SK-N-SH treated with all-trans-retinoic acid at 6 μM for 48 hours (cell line): Measurements from ENCODE around the gene FOXR1.
"Not testable (repeated sequence)": the region's sequence is repeated elsewhere in the genome, so short reads cannot be mapped to it uniquely, and the experiment has no call there.

Source experiments
- ATAC-seq: fragments of 200-7000 bp; cut with Tn5 transposase; 3 replicates; pipeline ENCODE4 v1.9.1; 2020; ENCODE audit warnings: mild to moderate bottlenecking, moderate library complexity
- ARNTL ChIP-seq: fragments of 450-650 bp; formaldehyde crosslinking; IDR thresholded peaks from 2 replicates; pipeline ENCODE4 v1.5.0; 2020; ENCODE audit warnings: low read depth, mild to moderate bottlenecking, moderate library complexity, borderline replicate concordance
- CSRNP3 ChIP-seq: fragments of 250-450 bp; sonication (Bioruptor Pico); IDR thresholded peaks from 2 replicates; pipeline ENCODE4 v1.5.1; 2021; ENCODE audit warnings: mild to moderate bottlenecking, moderate library complexity
- ESRRG ChIP-seq: fragments of 250-450 bp; sonication (Bioruptor Pico); IDR thresholded peaks from 2 replicates; pipeline ENCODE4 v1.6.1; 2021; ENCODE audit warnings: mild to moderate bottlenecking
- GLIS3 ChIP-seq: fragments of 250-450 bp; sonication (Bioruptor Pico); IDR thresholded peaks from 2 replicates; pipeline ENCODE4 v1.5.0; 2020; ENCODE audit warnings: mild to moderate bottlenecking, moderate library complexity
- POU6F1 ChIP-seq: fragments of 250-450 bp; sonication (Bioruptor Pico); IDR thresholded peaks from 2 replicates; pipeline ENCODE4 v1.8.0; 2021; ENCODE audit warnings: low read depth, mild to moderate bottlenecking, moderate library complexity, borderline replicate concordance
- RARB ChIP-seq: fragments of 250-450 bp; sonication (Bioruptor Pico); IDR thresholded peaks from 2 replicates; pipeline ENCODE4 v1.8.0; 2021; ENCODE audit warnings: mild to moderate bottlenecking, moderate library complexity
- SNAI2 ChIP-seq: fragments of 250-450 bp; sonication (Bioruptor Pico); IDR thresholded peaks from 2 replicates; pipeline ENCODE4 v1.5.0; 2020; ENCODE audit warnings: mild to moderate bottlenecking, moderate library complexity
- ZC3H10 ChIP-seq: fragments of 250-450 bp; sonication (Bioruptor Pico); IDR thresholded peaks from 2 replicates; pipeline ENCODE4 v1.5.1; 2021; ENCODE audit warnings: mild to moderate bottlenecking, moderate library complexity
- ZFP30 ChIP-seq: fragments of 450-650 bp; formaldehyde crosslinking; IDR thresholded peaks from 2 replicates; pipeline ENCODE4 v1.5.0; 2022; ENCODE audit warnings: mild to moderate bottlenecking, moderate library complexity
- ZNF565 ChIP-seq: fragments of 450-650 bp; formaldehyde crosslinking; conservative IDR thresholded peaks from 2 replicates; pipeline ENCODE4 v1.5.0; 2020; ENCODE audit warnings: low read depth, mild to moderate bottlenecking, moderate library complexity
- TF ChIP-seq, protein P1 (sequence below): fragments of 250-450 bp; sonication (Bioruptor Pico); IDR thresholded peaks from 2 replicates; pipeline ENCODE4 v1.5.0; 2020; ENCODE audit warnings: mild to moderate bottlenecking, moderate library complexity
- TF ChIP-seq, protein P2 (sequence below): fragments of 250-450 bp; sonication (Bioruptor Pico); IDR thresholded peaks from 2 replicates; pipeline ENCODE4 v1.5.1; 2020; ENCODE audit warnings: low read depth, mild to moderate bottlenecking, moderate library complexity

Gene FOXR1

GRCh38 chr11:118975771-118976709, 4.5 kb downstream of the FOXR1 start:
- ATAC-seq, result peak; percentile 37; the same call in 2 of the 3 replicates
- TF ChIP-seq GLIS3 (CRISPR knock-in tag) (no peak), RARB (CRISPR knock-in tag) (no peak), CSRNP3 (CRISPR knock-in tag) (no peak), SNAI2 (CRISPR knock-in tag) (no peak)
- TF ChIP-seq, protein P1, sequence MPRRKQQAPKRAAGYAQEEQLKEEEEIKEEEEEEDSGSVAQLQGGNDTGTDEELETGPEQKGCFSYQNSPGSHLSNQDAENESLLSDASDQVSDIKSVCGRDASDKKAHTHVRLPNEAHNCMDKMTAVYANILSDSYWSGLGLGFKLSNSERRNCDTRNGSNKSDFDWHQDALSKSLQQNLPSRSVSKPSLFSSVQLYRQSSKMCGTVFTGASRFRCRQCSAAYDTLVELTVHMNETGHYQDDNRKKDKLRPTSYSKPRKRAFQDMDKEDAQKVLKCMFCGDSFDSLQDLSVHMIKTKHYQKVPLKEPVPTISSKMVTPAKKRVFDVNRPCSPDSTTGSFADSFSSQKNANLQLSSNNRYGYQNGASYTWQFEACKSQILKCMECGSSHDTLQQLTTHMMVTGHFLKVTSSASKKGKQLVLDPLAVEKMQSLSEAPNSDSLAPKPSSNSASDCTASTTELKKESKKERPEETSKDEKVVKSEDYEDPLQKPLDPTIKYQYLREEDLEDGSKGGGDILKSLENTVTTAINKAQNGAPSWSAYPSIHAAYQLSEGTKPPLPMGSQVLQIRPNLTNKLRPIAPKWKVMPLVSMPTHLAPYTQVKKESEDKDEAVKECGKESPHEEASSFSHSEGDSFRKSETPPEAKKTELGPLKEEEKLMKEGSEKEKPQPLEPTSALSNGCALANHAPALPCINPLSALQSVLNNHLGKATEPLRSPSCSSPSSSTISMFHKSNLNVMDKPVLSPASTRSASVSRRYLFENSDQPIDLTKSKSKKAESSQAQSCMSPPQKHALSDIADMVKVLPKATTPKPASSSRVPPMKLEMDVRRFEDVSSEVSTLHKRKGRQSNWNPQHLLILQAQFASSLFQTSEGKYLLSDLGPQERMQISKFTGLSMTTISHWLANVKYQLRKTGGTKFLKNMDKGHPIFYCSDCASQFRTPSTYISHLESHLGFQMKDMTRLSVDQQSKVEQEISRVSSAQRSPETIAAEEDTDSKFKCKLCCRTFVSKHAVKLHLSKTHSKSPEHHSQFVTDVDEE (CRISPR knock-in tag), result no peak

DNA sequence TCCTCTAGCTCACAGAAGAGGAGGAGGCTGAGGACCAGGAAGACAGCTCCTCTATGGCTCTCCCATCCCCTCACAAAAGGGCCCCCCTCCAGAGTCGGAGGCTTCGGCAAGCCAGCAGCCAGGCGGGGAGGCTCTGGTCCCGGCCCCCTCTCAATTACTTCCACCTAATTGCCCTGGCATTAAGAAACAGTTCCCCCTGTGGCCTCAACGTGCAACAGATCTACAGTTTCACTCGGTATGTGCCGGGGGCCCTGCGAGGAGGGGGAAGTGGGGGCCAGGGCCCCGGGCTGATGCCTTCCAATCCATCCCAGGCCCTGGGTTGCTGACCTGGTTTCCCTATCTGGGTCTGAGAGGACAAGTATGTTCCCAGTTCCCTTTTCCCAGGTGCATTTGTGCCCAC, 7.9 kb downstream of the FOXR1 start:
- TF ChIP-seq, protein P2, sequence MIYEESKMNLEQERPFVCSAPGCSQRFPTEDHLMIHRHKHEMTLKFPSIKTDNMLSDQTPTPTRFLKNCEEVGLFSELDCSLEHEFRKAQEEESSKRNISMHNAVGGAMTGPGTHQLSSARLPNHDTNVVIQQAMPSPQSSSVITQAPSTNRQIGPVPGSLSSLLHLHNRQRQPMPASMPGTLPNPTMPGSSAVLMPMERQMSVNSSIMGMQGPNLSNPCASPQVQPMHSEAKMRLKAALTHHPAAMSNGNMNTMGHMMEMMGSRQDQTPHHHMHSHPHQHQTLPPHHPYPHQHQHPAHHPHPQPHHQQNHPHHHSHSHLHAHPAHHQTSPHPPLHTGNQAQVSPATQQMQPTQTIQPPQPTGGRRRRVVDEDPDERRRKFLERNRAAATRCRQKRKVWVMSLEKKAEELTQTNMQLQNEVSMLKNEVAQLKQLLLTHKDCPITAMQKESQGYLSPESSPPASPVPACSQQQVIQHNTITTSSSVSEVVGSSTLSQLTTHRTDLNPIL (CRISPR knock-in tag), result no peak
- TF ChIP-seq ZC3H10 (CRISPR knock-in tag) (no peak), ARNTL (CRISPR knock-in tag) (no peak), ZFP30 (CRISPR knock-in tag) (no peak), ZNF565 (CRISPR knock-in tag) (no peak), RARB (CRISPR knock-in tag) (no peak)
- no peak for ATAC-seq

- no peak for ATAC-seq
- no peak for TF ChIP-seq ESRRG (CRISPR knock-in tag)
- TF ChIP-seq RARB (CRISPR knock-in tag), result no peak
- TF ChIP-seq SNAI2 (CRISPR knock-in tag), result no peak
- no peak for TF ChIP-seq CSRNP3 (CRISPR knock-in tag)
- no peak for TF ChIP-seq POU6F1 (CRISPR knock-in tag)
- TF ChIP-seq GLIS3 (CRISPR knock-in tag), result no peak
- TF ChIP-seq, protein P1 (CRISPR knock-in tag), result no peak
These were observed 8.8 kb downstream of the FOXR1 start for GRCh38 chr11:118980191-118980881.

DNA sequence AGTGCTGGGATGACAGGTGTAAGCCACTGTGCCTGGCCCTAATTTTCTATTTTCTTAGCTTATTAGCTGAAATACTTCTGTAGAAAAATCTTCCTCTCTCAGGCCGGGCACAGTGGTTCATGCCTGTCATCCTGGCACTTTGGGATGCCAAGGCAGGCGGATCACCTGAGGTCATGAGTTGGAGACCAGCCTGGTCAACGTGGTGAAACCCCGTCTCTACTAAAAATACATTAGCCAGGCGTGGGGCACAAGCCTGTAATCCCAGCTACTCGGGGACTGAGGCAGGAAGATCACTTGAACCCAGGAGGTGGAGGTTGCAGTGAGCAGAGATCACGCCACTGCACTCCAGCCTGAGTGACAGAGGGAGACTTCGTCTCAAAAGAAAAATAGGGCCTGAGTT, 12.8 kb downstream of the FOXR1 start:
- ATAC-seq, result not testable (repeated sequence)
